SKM-1 (cell line): ENCODE measurements around the gene H3-3A.
A peak's percentile ranks its signal among the peaks of the same experiment; 100 is the strongest.

Experiments used
- DNase-seq: peaks from one replicate; lab custom pipeline; 2025; ENCODE audit not compliant: unreplicated experiment; lab: John Stamatoyannopoulos, UW

The H3-3A gene

GRCh38 chr1:226062558-226063223, at the start of gene H3-3A:
TSS of gene H3-3A (plus strand) at chr1:226062716. CDS start at chr1:226064352, 1,636 bp downstream.
- peak; percentile 98 for DNase-seq

GRCh38 chr1:226017070-226017469, 45.4 kb upstream of the H3-3A start:
- no peak for DNase-seq

GRCh38 chr1:226019572-226019971, 42.9 kb upstream of the H3-3A start:
- DNase-seq, result no peak

- no peak for DNase-seq
Measured at GRCh38 chr1:226021401-226021800, 41.1 kb upstream of the H3-3A start.

- no peak for DNase-seq
Measured at GRCh38 chr1:226021801-226022200, 40.7 kb upstream of the H3-3A start.

GRCh38 chr1:226023735-226024134, 38.8 kb upstream of the H3-3A start:
- DNase-seq, result no peak

GRCh38 chr1:226026833-226027232, 35.7 kb upstream of the H3-3A start:
- no peak for DNase-seq

GRCh38 chr1:226027538-226028217, 34.8 kb upstream of the H3-3A start:
- DNase-seq, result no peak

GRCh38 chr1:226029093-226029496, 33.4 kb upstream of the H3-3A start:
- peak; percentile 87 for DNase-seq

- no peak for DNase-seq
Measured at GRCh38 chr1:226029568-226030225, 32.8 kb upstream of the H3-3A start.

GRCh38 chr1:226033582-226033981, 28.9 kb upstream of the H3-3A start:
- peak; percentile 62 for DNase-seq

- no peak for DNase-seq
Measured at GRCh38 chr1:226033991-226034390, 28.5 kb upstream of the H3-3A start.

GRCh38 chr1:226034482-226034881, 28.0 kb upstream of the H3-3A start:
- peak; percentile 100 for DNase-seq

- DNase-seq, result no peak
Measured at GRCh38 chr1:226035915-226036314, 26.6 kb upstream of the H3-3A start.

- DNase-seq, result no peak
Measured at GRCh38 chr1:226038661-226039060, 23.9 kb upstream of the H3-3A start.

- no peak for DNase-seq
Measured at GRCh38 chr1:226041419-226041818, 21.1 kb upstream of the H3-3A start.

GRCh38 chr1:226044514-226045101, 17.9 kb upstream of the H3-3A start:
- DNase-seq, result no peak

GRCh38 chr1:226046240-226046639, 16.3 kb upstream of the H3-3A start:
- DNase-seq, result no peak

GRCh38 chr1:226047495-226047894, 15.0 kb upstream of the H3-3A start:
- no peak for DNase-seq

GRCh38 chr1:226048886-226049285, 13.6 kb upstream of the H3-3A start:
- no peak for DNase-seq

GRCh38 chr1:226050133-226050532, 12.4 kb upstream of the H3-3A start:
- no peak for DNase-seq

GRCh38 chr1:226051365-226051764, 11.2 kb upstream of the H3-3A start:
- DNase-seq, result peak; percentile 68
